ENCODE measurements around the gene SLX9.

Gene SLX9

GRCh38 chr21:44898851-44899767, 40.7 kb upstream of the SLX9 start:
- Mint-ChIP-seq H3K27ac (no peak overlapping the region), H3K9me3 (no peaks in the 10 kb centered on the region)

GRCh38 chr21:44899768-44900558, 39.9 kb upstream of the SLX9 start:
- peak overlapping the region; percentile 48 for H3K27ac Mint-ChIP-seq
- no peak for DNase-seq (ENCODE audit: low spot score in 2 of 2)
- H3K36me3 Mint-ChIP-seq: peaks cover 99% of the 10 kb centered on the region
- H3K9me3 Mint-ChIP-seq: no peaks in the 10 kb centered on the region
- no peak for ATAC-seq
- H3K4me3 Mint-ChIP-seq: no peak overlapping the region
- H3K4me1 Mint-ChIP-seq: peaks cover 17% of the 10 kb centered on the region

More at GRCh38 chr21:44898851-44899767, 40.7 kb upstream of the SLX9 start:
- ATAC-seq: no peak
- H3K36me3 Mint-ChIP-seq: peaks cover 98% of the 10 kb centered on the region
- no peak for DNase-seq (ENCODE audit: low spot score in 2 of 2)
- no peak overlapping the region for H3K4me3 Mint-ChIP-seq
- H3K4me1 Mint-ChIP-seq: peaks cover 10% of the 10 kb centered on the region

GRCh38 chr21:44900559-44901251, 39.1 kb upstream of the SLX9 start:
- no peak overlapping the region for H3K4me3 Mint-ChIP-seq
- ATAC-seq (no peak), DNase-seq (ENCODE audit: low spot score in 2 of 2) (no peak)
- H3K36me3 Mint-ChIP-seq: peaks cover 99% of the 10 kb centered on the region
- peak overlapping the region; percentile 48 for H3K27ac Mint-ChIP-seq
- peaks cover 17% of the 10 kb centered on the region for H3K4me1 Mint-ChIP-seq
- H3K9me3 Mint-ChIP-seq: no peaks in the 10 kb centered on the region

- H3K4me3 Mint-ChIP-seq: no peak overlapping the region
- peaks cover 100% of the 10 kb centered on the region for H3K36me3 Mint-ChIP-seq
- H3K9me3 Mint-ChIP-seq: no peaks in the 10 kb centered on the region
- H3K27ac Mint-ChIP-seq: peak overlapping the region; percentile 40
- H3K4me1 Mint-ChIP-seq: peaks cover 23% of the 10 kb centered on the region
- ATAC-seq (no peak), DNase-seq (ENCODE audit: low spot score in 2 of 2) (no peak)
Observed at GRCh38 chr21:44901391-44902074, 38.3 kb upstream of the SLX9 start.

- Mint-ChIP-seq H3K27ac (no peak overlapping the region), H3K36me3 (peaks cover 100% of the 10 kb centered on the region), H3K4me3 (no peak overlapping the region), H3K9me3 (no peaks in the 10 kb centered on the region), H3K4me1 (peaks cover 24% of the 10 kb centered on the region)
- DNase-seq (ENCODE audit: low spot score in 2 of 2) (no peak), ATAC-seq (no peak)
Observed at GRCh38 chr21:44902268-44903049, 37.4 kb upstream of the SLX9 start.

GRCh38 chr21:44903050-44903685, 36.7 kb upstream of the SLX9 start:
- peaks cover 100% of the 10 kb centered on the region for H3K36me3 Mint-ChIP-seq
- no peak overlapping the region for H3K4me3 Mint-ChIP-seq
- ATAC-seq (no peak), DNase-seq (ENCODE audit: low spot score in 2 of 2) (no peak)
- no peaks in the 10 kb centered on the region for H3K9me3 Mint-ChIP-seq
- H3K4me1 Mint-ChIP-seq: peaks cover 24% of the 10 kb centered on the region
- no peak overlapping the region for H3K27ac Mint-ChIP-seq

- H3K4me3 Mint-ChIP-seq: no peak overlapping the region
- no peaks in the 10 kb centered on the region for H3K9me3 Mint-ChIP-seq
- no peak for DNase-seq (ENCODE audit: low spot score in 2 of 2)
- H3K4me1 Mint-ChIP-seq: peaks cover 28% of the 10 kb centered on the region
- peak overlapping the region; percentile 2 for H3K27ac Mint-ChIP-seq
- no peak for ATAC-seq
- H3K36me3 Mint-ChIP-seq: peaks cover 100% of the 10 kb centered on the region
Observed at GRCh38 chr21:44903689-44904088, 36.1 kb upstream of the SLX9 start.

GRCh38 chr21:44904141-44904923, 35.5 kb upstream of the SLX9 start:
- Mint-ChIP-seq H3K9me3 (no peaks in the 10 kb centered on the region), H3K36me3 (peaks cover 100% of the 10 kb centered on the region), H3K27ac (peak overlapping the region; percentile 2), H3K4me1 (peaks cover 34% of the 10 kb centered on the region), H3K4me3 (no peak overlapping the region)
- DNase-seq (ENCODE audit: low spot score in 2 of 2) (no peak), ATAC-seq (peak; percentile 14)

- ATAC-seq: peak; percentile 5
- peaks cover 100% of the 10 kb centered on the region for H3K36me3 Mint-ChIP-seq
- H3K4me3 Mint-ChIP-seq: no peak overlapping the region
- H3K27ac Mint-ChIP-seq: no peak overlapping the region
- H3K9me3 Mint-ChIP-seq: no peaks in the 10 kb centered on the region
- no peak for DNase-seq (ENCODE audit: low spot score in 2 of 2)
- H3K4me1 Mint-ChIP-seq: peaks cover 43% of the 10 kb centered on the region
Observed at GRCh38 chr21:44905016-44905727, 34.7 kb upstream of the SLX9 start.

- Mint-ChIP-seq H3K36me3 (peaks cover 100% of the 10 kb centered on the region), H3K9me3 (no peaks in the 10 kb centered on the region), H3K4me1 (peaks cover 43% of the 10 kb centered on the region), H3K27ac (peak overlapping the region; percentile 83), H3K4me3 (no peak overlapping the region)
- ATAC-seq (no peak), DNase-seq (ENCODE audit: low spot score in 2 of 2) (no peak)
Observed at GRCh38 chr21:44905728-44906090, 34.1 kb upstream of the SLX9 start.

- peaks cover 58% of the 10 kb centered on the region for H3K4me1 Mint-ChIP-seq
- no peak overlapping the region for H3K4me3 Mint-ChIP-seq
- ATAC-seq: no peak
Observed at GRCh38 chr21:44907225-44907965, 32.4 kb upstream of the SLX9 start.

More at GRCh38 chr21:44907225-44907965, 32.4 kb upstream of the SLX9 start:
- no peak for DNase-seq (ENCODE audit: low spot score in 2 of 2)
- H3K36me3 Mint-ChIP-seq: peaks cover 100% of the 10 kb centered on the region
- no peak overlapping the region for H3K27ac Mint-ChIP-seq
- H3K9me3 Mint-ChIP-seq: no peaks in the 10 kb centered on the region

All from stimulated activated effector memory CD8-positive, alpha-beta T cell treated with anti-CD3 and anti-CD28 coated beads, Interleukin-12 subunit alpha, Interleukin-12 subunit beta, amount 100 ng/mL, for 72 hours (primary cell).